ENCODE measurements around the gene NOL6.

The NOL6 gene

DNA sequence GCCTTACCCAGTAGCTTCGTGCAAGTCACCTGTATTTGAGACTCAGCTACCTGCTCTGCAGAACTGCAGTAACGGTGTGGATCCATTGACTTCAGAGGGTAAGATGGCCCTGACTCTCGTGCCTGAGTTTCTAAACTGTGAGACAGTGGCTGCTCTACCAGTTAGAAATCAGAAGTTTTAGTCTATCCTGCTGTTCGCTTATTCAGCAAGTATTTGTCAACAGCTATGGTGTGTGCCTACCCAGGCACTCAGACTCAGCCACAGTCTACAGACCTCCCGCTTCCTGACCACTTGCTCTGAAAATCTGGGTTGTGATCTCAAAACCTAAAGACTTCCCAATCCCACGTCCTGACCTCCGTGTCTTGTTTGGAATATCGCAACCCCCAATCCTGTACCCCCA, 39.9 kb downstream of the NOL6 start:
- no peaks in the 10 kb centered on the region for H3K9me2 ChIP-seq (replicated peaks; ENCODE audit: control insufficient read depth, low read length)
- no peaks in the 10 kb centered on the region for H3K9me3 ChIP-seq (ENCODE audit: control insufficient read depth, insufficient read depth, low read length)
- H3K79me2 ChIP-seq (ENCODE audit: control insufficient read depth, low read length), result no peaks in the 10 kb centered on the region
- no peak overlapping the region for H3K27ac ChIP-seq (ENCODE audit: low read depth, low read length)
- no peak overlapping the region for H3K4me2 ChIP-seq (ENCODE audit: low read length)
- no peak overlapping the region for H3K4me3 ChIP-seq (ENCODE audit: low read length)
- no peaks in the 10 kb centered on the region for H3K36me3 ChIP-seq (ENCODE audit: control insufficient read depth, low read length)
- H3K4me1 ChIP-seq (ENCODE audit: control insufficient read depth, low read length), result no peaks in the 10 kb centered on the region
- H3K27me3 ChIP-seq (ENCODE audit: control insufficient read depth, low read length), result no peaks in the 10 kb centered on the region
- H3F3A ChIP-seq (ENCODE audit: control insufficient read depth, insufficient read depth), result no peaks in the 10 kb centered on the region
- no peaks in the 10 kb centered on the region for H4K20me1 ChIP-seq (ENCODE audit: control insufficient read depth, insufficient read depth, low read depth, low read length)
- TF ChIP-seq EZH2phosphoT487 (IDR thresholded peaks at IDR 0.05; ENCODE audit: borderline replicate concordance, low read length) (no peak), CTCF (IDR thresholded peaks at IDR 0.05; ENCODE audit: low read depth, low read length, poor library complexity, severe bottlenecking) (no peak)

DNA sequence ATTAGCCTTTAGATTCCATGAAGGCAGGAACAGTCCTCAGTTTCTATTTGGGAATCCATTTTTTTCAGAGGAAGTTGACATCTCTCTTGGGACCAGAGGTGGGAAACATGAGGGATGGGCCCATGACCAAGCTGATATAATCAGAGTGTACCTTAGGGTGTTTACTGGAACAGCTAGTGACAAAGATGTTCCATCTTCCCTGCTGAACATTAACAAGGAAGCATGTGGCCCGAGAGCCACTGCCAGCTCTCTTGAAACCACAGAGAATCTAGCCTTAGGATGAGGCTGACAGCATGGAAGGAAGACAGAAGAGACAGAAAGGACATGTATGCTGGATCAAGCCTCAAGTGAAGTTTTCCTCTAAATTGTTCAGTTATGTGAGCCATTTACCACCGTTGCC, 42.3 kb downstream of the NOL6 start:
- Histone ChIP-seq H3K9me2 (replicated peaks; ENCODE audit: control insufficient read depth, low read length) (no peaks in the 10 kb centered on the region), H3K9me3 (ENCODE audit: control insufficient read depth, insufficient read depth, low read length) (no peaks in the 10 kb centered on the region), H4K20me1 (ENCODE audit: control insufficient read depth, insufficient read depth, low read depth, low read length) (no peaks in the 10 kb centered on the region), H3F3A (ENCODE audit: control insufficient read depth, insufficient read depth) (no peaks in the 10 kb centered on the region), H3K27ac (ENCODE audit: low read depth, low read length) (no peak overlapping the region), H3K36me3 (ENCODE audit: control insufficient read depth, low read length) (no peaks in the 10 kb centered on the region), H3K27me3 (ENCODE audit: control insufficient read depth, low read length) (no peaks in the 10 kb centered on the region), H3K4me2 (ENCODE audit: low read length) (no peak overlapping the region), H3K79me2 (ENCODE audit: control insufficient read depth, low read length) (no peaks in the 10 kb centered on the region), H3K4me1 (ENCODE audit: control insufficient read depth, low read length) (no peaks in the 10 kb centered on the region), H3K4me3 (ENCODE audit: low read length) (no peak overlapping the region)
- TF ChIP-seq CTCF (IDR thresholded peaks at IDR 0.05; ENCODE audit: low read depth, low read length, poor library complexity, severe bottlenecking) (no peak), EZH2phosphoT487 (IDR thresholded peaks at IDR 0.05; ENCODE audit: borderline replicate concordance, low read length) (no peak)

- no peaks in the 10 kb centered on the region for H3F3A ChIP-seq (ENCODE audit: control insufficient read depth, insufficient read depth)
- no peaks in the 10 kb centered on the region for H3K36me3 ChIP-seq (ENCODE audit: control insufficient read depth, low read length)
- H3K9me3 ChIP-seq (ENCODE audit: control insufficient read depth, insufficient read depth, low read length), result no peaks in the 10 kb centered on the region
- H3K79me2 ChIP-seq (ENCODE audit: control insufficient read depth, low read length), result no peaks in the 10 kb centered on the region
- no peak overlapping the region for H3K4me3 ChIP-seq (ENCODE audit: low read length)
- H3K9me2 ChIP-seq (replicated peaks; ENCODE audit: control insufficient read depth, low read length), result no peaks in the 10 kb centered on the region
- H3K27me3 ChIP-seq (ENCODE audit: control insufficient read depth, low read length), result no peaks in the 10 kb centered on the region
- H3K4me1 ChIP-seq (ENCODE audit: control insufficient read depth, low read length), result no peaks in the 10 kb centered on the region
- no peak for TF ChIP-seq EZH2phosphoT487 (IDR thresholded peaks at IDR 0.05; ENCODE audit: borderline replicate concordance, low read length)
- no peak for TF ChIP-seq CTCF (IDR thresholded peaks at IDR 0.05; ENCODE audit: low read depth, low read length, poor library complexity, severe bottlenecking)
- H3K4me2 ChIP-seq (ENCODE audit: low read length), result no peak overlapping the region
- H3K27ac ChIP-seq (ENCODE audit: low read depth, low read length), result no peak overlapping the region
- H4K20me1 ChIP-seq (ENCODE audit: control insufficient read depth, insufficient read depth, low read depth, low read length), result no peaks in the 10 kb centered on the region
These were observed 42.8 kb downstream of the NOL6 start for GRCh38 chr9:33430942-33431341.

All from DOHH2 (cell line).